ENCODE data around the gene DCDC2. TPM values are rescaled to one million over a fixed set of nuclear protein-coding genes. Genes with fewer than 3 reads are reported as not detected.
"Not testable (repeated sequence)": the region's sequence is repeated elsewhere in the genome, so short reads cannot be mapped to it uniquely, and the experiment has no call there.

Gene DCDC2
- 112 and 142 TPM in 2 replicates for total RNA-seq

DNA sequence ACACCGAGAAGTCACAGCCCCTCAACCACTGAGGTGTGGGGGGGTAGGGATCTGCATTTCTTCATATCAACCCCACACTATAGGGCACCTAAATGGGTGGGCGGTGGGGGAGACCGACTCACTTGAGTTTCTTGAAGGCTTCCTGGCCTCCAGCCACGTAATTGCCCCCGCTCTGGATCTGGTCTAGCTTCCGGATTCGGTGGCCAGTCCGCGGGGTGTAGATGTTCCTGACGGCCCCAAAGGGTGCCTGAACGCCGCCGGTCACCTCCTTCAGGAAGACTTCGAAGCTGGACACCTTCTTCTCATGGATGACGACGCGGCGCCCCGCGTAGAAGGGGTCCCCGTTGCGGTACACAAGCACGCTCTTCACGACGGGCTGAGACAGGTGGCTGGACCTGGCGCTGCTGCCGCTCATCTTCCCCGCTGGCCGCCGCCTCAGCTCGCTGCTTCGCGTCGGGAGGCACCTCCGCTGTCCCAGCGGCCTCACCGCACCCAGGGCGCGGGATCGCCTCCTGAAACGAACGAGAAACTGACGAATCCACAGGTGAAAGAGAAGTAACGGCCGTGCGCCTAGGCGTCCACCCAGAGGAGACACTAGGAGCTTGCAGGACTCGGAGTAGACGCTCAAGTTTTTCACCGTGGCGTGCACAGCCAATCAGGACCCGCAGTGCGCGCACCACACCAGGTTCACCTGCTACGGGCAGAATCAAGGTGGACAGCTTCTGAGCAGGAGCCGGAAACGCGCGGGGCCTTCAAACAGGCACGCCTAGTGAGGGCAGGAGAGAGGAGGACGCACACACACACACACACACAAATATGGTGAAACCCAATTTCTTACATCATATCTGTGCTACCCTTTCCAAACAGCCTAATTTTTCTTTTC is at the start of gene DCDC2:
Gene DCDC2 (minus strand): TSS at position 724 of the 883 bp plus-strand sequence. CDS start 309 bp downstream, at position 415.
- H3K4me3 ChIP-seq (ENCODE audit: low read depth, low read length) = peak within 1 kb of the TSS; percentile 64
- peak; percentile 44 for DNase-seq (ENCODE audit: low read depth)
- TF ChIP-seq, protein P1, sequence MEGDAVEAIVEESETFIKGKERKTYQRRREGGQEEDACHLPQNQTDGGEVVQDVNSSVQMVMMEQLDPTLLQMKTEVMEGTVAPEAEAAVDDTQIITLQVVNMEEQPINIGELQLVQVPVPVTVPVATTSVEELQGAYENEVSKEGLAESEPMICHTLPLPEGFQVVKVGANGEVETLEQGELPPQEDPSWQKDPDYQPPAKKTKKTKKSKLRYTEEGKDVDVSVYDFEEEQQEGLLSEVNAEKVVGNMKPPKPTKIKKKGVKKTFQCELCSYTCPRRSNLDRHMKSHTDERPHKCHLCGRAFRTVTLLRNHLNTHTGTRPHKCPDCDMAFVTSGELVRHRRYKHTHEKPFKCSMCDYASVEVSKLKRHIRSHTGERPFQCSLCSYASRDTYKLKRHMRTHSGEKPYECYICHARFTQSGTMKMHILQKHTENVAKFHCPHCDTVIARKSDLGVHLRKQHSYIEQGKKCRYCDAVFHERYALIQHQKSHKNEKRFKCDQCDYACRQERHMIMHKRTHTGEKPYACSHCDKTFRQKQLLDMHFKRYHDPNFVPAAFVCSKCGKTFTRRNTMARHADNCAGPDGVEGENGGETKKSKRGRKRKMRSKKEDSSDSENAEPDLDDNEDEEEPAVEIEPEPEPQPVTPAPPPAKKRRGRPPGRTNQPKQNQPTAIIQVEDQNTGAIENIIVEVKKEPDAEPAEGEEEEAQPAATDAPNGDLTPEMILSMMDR (conservative IDR thresholded peaks at IDR 0.05; ENCODE audit: low read depth, low read length) = no peak

DNA sequence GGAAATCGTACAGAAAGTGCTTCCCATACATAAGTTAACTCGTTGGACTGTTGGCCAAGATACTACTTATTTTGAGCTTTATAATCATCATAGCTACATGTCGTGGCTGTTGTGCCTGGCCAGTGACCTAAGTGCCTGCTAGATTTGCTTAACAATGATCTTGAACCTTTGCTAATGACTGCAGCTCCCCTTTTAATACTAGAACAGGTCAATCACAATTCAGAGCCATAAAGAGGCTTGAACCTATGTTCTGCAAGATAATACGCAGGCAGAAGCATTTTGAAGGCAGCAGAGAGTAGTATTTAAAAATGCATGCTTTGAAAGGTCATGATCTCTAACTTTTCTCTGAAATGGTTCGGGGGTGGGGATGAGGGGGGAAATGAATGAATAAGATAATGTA is 47.4 kb upstream of the DCDC2 start:
- DNase-seq (ENCODE audit: low read depth) = no peak
- TF ChIP-seq, protein P1 (conservative IDR thresholded peaks at IDR 0.05; ENCODE audit: low read depth, low read length) = no peak

DNA sequence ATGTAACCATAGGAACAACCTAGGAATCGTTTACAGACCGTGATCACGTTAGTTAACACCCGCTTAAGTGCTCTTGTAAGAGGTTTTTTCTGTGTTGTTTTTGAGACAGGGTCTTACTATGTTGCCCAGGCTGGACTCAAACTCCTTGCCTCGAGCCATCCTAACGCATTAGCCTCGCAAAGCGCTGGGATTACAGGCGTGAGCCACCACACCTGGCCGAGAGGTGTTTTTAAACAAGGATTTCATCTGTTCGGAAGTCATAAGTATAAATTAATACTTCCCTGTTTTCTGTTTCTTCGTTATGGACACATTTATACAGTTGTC is 45.6 kb upstream of the DCDC2 start:
- peak overlapping the region; percentile 95 for H3K4me3 ChIP-seq (ENCODE audit: low read depth, low read length)
- TF ChIP-seq, protein P1 (conservative IDR thresholded peaks at IDR 0.05; ENCODE audit: low read depth, low read length) = no peak
- no peak for DNase-seq (ENCODE audit: low read depth)

More for the DNA sequence above, 47.4 kb upstream of the DCDC2 start:
- no peak overlapping the region for H3K4me3 ChIP-seq (ENCODE audit: low read depth, low read length)

DNA sequence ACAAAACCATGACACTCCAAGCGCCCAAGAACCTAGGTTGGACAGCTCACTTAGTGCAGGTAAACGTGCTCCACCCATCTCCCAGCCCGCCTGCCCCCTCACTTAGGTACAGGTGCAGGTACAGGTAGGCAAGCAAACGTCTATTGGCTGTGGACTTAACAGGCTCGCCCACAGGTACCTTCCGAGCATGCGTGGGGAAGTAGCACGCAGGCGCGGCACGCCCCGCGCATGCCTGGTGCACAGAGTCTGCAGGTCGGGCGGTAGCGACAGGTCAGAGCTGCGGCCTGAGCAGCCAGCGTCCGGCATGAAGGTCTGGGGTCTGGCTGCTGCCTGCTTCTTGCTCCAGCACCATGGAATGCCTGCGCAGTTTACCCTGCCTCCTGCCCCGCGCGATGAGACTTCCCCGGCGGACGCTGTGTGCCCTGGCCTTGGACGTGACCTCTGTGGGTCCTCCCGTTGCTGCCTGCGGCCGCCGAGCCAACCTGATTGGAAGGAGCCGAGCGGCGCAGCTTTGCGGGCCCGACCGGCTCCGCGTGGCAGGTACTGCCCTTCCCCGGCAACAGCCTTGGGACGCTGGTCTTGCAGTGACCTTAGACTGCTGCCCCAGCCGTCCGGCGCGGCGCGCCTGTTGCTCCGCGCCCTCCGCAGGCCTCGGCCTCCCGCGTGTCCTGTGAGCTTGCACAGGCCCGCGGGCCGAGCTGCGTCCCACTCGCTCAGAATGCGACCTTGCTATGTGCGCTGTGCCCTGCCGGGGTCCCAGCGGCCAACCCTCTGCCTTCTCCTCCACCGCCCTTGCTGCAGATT is 45.0 kb upstream of the DCDC2 start, which contains the start of gene MRS2:
Gene MRS2 (plus strand): TSS at position 240 of the 804 bp plus-strand sequence. CDS start 111 bp downstream, at position 351.
- no peak for DNase-seq (ENCODE audit: low read depth)
- peak within 1 kb of the TSS; percentile 95 for H3K4me3 ChIP-seq (ENCODE audit: low read depth, low read length)
- TF ChIP-seq, protein P1 (conservative IDR thresholded peaks at IDR 0.05; ENCODE audit: low read depth, low read length) = no peak

DNA sequence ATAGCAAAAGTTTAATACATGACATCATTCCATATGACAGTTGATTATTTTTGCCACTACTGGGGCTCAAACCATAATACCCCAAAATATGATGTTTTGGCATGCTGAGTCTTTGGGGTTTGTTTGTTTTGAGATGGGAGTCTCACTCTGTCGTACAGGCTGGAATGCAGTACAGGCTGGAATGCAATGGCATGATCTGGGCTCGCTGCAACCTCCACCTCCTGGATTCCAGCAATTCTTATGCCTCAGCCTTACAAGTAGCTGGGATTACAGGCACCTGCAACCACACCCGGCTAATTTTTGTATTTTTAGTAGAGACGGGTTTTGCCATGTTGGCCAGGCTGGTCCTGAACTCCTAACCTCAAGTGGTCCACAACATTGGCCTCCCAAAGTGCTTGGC is 43.6 kb upstream of the DCDC2 start:
- TF ChIP-seq, protein P1 (conservative IDR thresholded peaks at IDR 0.05; ENCODE audit: low read depth, low read length) = no peak
- no peak for DNase-seq (ENCODE audit: low read depth)
- no peak overlapping the region for H3K4me3 ChIP-seq (ENCODE audit: low read depth, low read length)

DNA sequence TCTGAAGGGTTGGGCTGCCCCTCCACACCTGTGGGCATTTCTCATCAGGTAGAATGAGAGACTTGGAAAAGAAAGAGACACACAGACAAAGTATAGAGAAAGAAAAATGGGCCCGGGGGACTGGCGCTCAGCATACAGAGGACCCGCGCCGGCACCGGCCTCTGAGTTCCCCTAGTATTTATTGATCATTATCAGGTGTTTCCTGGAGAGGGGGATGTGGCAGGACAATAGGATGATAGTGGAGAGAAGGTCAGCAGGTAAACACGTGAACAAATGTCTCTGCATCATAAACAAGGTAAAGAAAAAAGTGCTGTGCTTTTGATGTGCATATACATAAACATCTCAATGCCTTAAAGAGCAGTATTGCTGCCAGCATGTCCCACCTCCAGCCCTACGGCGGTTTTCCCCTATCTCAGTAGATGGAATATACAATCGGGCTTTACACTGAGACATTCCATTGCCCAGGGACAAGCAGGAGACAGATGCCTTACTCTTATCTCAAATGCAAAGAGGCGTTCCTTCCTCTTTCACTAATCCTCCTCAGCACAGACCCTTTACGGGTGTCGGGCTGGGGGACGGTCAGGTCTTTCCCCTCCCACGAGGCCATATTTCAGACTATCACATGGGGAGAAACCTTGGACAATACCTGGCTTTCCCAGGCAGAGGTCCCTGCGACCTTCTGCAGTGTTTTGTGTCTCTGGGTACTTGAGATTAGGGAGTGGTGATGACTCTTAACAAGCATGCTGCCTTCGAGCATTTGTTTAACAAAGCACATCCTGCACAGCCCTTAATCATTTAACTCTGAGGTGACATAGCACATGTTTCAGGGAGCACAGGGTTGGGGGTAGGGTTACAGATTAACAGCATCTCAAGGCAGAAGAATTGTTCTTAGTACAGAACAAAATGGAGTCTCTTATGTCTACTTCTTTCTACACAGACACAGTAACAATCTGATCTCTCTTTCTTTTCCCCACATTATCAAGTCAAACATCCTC is 42.5 kb upstream of the DCDC2 start:
- H3K4me3 ChIP-seq (ENCODE audit: low read depth, low read length); DNase-seq (ENCODE audit: low read depth): not testable (repeated sequence)

Data from epithelial cell of proximal tubule (primary cell).